HEK293T (cell line): ENCODE results near the gene MACROD1.

Experiments used
- CTCF ChIA-PET: fragments of 350-600 bp; formaldehyde crosslinking; extraction: SDS; loops from one replicate; lab custom pipeline; 2021; ENCODE audit warnings: antibody characterized with exemption, inconsistent platforms; lab: Yijun Ruan, JAX
- POLR2A ChIA-PET: fragments of 350-600 bp; formaldehyde crosslinking; extraction: SDS; loops from one replicate; lab custom pipeline; 2020; ENCODE audit warnings: antibody characterized with exemption, inconsistent platforms; lab: Yijun Ruan, JAX
- DNase-seq: peaks from one replicate; pipeline ENCODE4 v3.0.0; 2012; ENCODE audit warnings: mixed read lengths; ENCODE audit errors: extremely low spot score
- ARNT ChIP-seq: fragments of 450-650 bp; IDR thresholded peaks from 2 replicates; pipeline ENCODE4 v1.6.1; 2017; ENCODE audit warnings: mild to moderate bottlenecking
- BHLHE40 ChIP-seq: fragments of 450-650 bp; IDR thresholded peaks from 2 replicates; pipeline ENCODE4 v1.6.1; 2016; ENCODE audit warnings: mild to moderate bottlenecking, moderate library complexity, borderline replicate concordance
- CTBP1 ChIP-seq: fragments of 450-650 bp; IDR thresholded peaks from 2 replicates; pipeline ENCODE4 v1.6.1; 2016; ENCODE audit warnings: borderline replicate concordance
- ELF4 ChIP-seq: fragments of 450-650 bp; IDR thresholded peaks from 2 replicates; pipeline ENCODE4 v1.6.1; 2017; ENCODE audit warnings: antibody characterized with exemption
- FOXA1 ChIP-seq: fragments of 450-650 bp; IDR thresholded peaks from 2 replicates; pipeline ENCODE4 v1.6.1; 2016; ENCODE audit warnings: mild to moderate bottlenecking
- FOXK2 ChIP-seq: fragments of 450-650 bp; IDR thresholded peaks from 2 replicates; pipeline ENCODE4 v1.6.1; 2016; ENCODE audit warnings: mild to moderate bottlenecking
- FOXM1 ChIP-seq: fragments of 450-650 bp; IDR thresholded peaks from 2 replicates; pipeline ENCODE4 v1.6.1; 2017; ENCODE audit warnings: mild to moderate bottlenecking, borderline replicate concordance
- HDGF ChIP-seq: fragments of 450-650 bp; IDR thresholded peaks from 2 replicates; pipeline ENCODE4 v1.6.1; 2017; ENCODE audit warnings: antibody characterized with exemption, borderline replicate concordance
- L3MBTL2 ChIP-seq: fragments of 450-650 bp; conservative IDR thresholded peaks from 2 replicates; pipeline ENCODE4 v1.6.1; 2016; ENCODE audit warnings: mild to moderate bottlenecking
- LEF1 ChIP-seq: fragments of 450-650 bp; IDR thresholded peaks from 2 replicates; pipeline ENCODE4 v1.6.1; 2017; ENCODE audit warnings: mild to moderate bottlenecking, borderline replicate concordance
- NFRKB ChIP-seq: fragments of 450-650 bp; IDR thresholded peaks from 2 replicates; pipeline ENCODE4 v1.6.1; 2016; ENCODE audit warnings: mild to moderate bottlenecking, moderate library complexity
- PKNOX1 ChIP-seq: fragments of 450-650 bp; IDR thresholded peaks from 2 replicates; pipeline ENCODE4 v1.6.1; 2016
- SP1 ChIP-seq: fragments of 450-650 bp; IDR thresholded peaks from 2 replicates; pipeline ENCODE4 v1.6.1; 2017
- SUZ12 ChIP-seq: fragments of 450-650 bp; IDR thresholded peaks from 2 replicates; pipeline ENCODE4 v1.6.1; 2016; ENCODE audit warnings: mild to moderate bottlenecking
- TARDBP ChIP-seq: fragments of 450-650 bp; IDR thresholded peaks from 2 replicates; pipeline ENCODE4 v1.6.1; 2016
- ZNF384 ChIP-seq: fragments of 450-650 bp; IDR thresholded peaks from 2 replicates; pipeline ENCODE4 v1.6.1; 2016

MACROD1 gene

GRCh38 chr11:64098318-64098831, 67.5 kb downstream of the MACROD1 start:
- ChIA-PET POLR2A (no interaction called here), CTCF (no interaction called here)
- DNase-seq: no peak
- TF ChIP-seq CTBP1 (no peak), SUZ12 (no peak), BHLHE40 (no peak), ZNF384 (no peak), TARDBP (no peak), L3MBTL2 (no peak), ELF4 (no peak), LEF1 (no peak), SP1 (no peak), NFRKB (no peak), HDGF (no peak), ARNT (no peak), FOXM1 (no peak)

GRCh38 chr11:64097468-64098317, 68.2 kb downstream of the MACROD1 start:
- no peak for DNase-seq
- ChIA-PET CTCF (no interaction called here), POLR2A (no interaction called here)
- TF ChIP-seq FOXA1 (no peak), HDGF (no peak), LEF1 (no peak), BHLHE40 (no peak), L3MBTL2 (no peak), TARDBP (no peak), FOXK2 (no peak), FOXM1 (no peak), ELF4 (no peak), SUZ12 (no peak)

- CTCF ChIA-PET: no interaction called here
Observed at GRCh38 chr11:64096835-64097234, 69.1 kb downstream of the MACROD1 start.

GRCh38 chr11:64095949-64096348, 70.0 kb downstream of the MACROD1 start:
- ChIA-PET CTCF (interaction anchor here (0.5 kb wide), 1 partner anchor 23 kb away, joined by 5 read pairs; no protein-coding TSS in a partner anchor), POLR2A (no interaction called here)
- TF ChIP-seq FOXM1 (no peak), ZNF384 (no peak), ARNT (no peak), TARDBP (no peak), NFRKB (no peak), PKNOX1 (no peak), SUZ12 (no peak)
- no peak for DNase-seq

More at GRCh38 chr11:64096835-64097234, 69.1 kb downstream of the MACROD1 start:
- TF ChIP-seq HDGF: no peak
- no peak for TF ChIP-seq ARNT
- no peak for TF ChIP-seq SP1
- TF ChIP-seq CTBP1: no peak
- no peak for TF ChIP-seq ELF4
- TF ChIP-seq FOXM1: no peak
- TF ChIP-seq TARDBP: no peak
- no peak for TF ChIP-seq NFRKB
- TF ChIP-seq PKNOX1: no peak
- DNase-seq: no peak
- POLR2A ChIA-PET: no interaction called here

GRCh38 chr11:64095273-64095817, 70.6 kb downstream of the MACROD1 start:
- CTCF ChIA-PET: interaction anchor here (0.5 kb wide), 1 partner anchor 24 kb away, joined by 5 read pairs; no protein-coding TSS in a partner anchor
- TF ChIP-seq ZNF384: no peak
- TF ChIP-seq FOXM1: no peak
- no peak for TF ChIP-seq ELF4
- no peak for TF ChIP-seq CTBP1
- TF ChIP-seq L3MBTL2: no peak
- no peak for TF ChIP-seq ARNT
- no peak for TF ChIP-seq FOXA1
- TF ChIP-seq HDGF: no peak
- TF ChIP-seq FOXK2: no peak
- TF ChIP-seq TARDBP: no peak
- no peak for TF ChIP-seq SUZ12
- no peak for TF ChIP-seq LEF1
- no peak for TF ChIP-seq BHLHE40
- TF ChIP-seq PKNOX1: no peak
- POLR2A ChIA-PET: no interaction called here
- no peak for DNase-seq
